Hematopoietic multipotent progenitor cell (in vitro differentiated cells): ENCODE data around the gene AMBRA1. TPM values are rescaled to one million over a fixed set of nuclear protein-coding genes. Genes with fewer than 3 reads are reported as not detected.
A peak's percentile ranks its signal among the peaks of the same experiment; 100 is the strongest.
"Not testable (repeated sequence)": the region's sequence is repeated elsewhere in the genome, so short reads cannot be mapped to it uniquely, and the experiment has no call there.

Source experiments
- DNase-seq, 3 donors: peaks; one replicate each; pipeline ENCODE4 v3.0.0-alpha.2; 2011 to 2015; ENCODE audit warnings: low read depth in 2 of 3, low spot score in 2 of 3
- total RNA-seq: library from RNA; depleted of rRNA; stranded (reverse); fragments of >200 nt; gene quantifications from one replicate; pipeline ENCODE4 v1.2.3, GENCODE V29; 2012

Gene AMBRA1
- total RNA-seq, 1 donor: 53.9 TPM

DNA sequence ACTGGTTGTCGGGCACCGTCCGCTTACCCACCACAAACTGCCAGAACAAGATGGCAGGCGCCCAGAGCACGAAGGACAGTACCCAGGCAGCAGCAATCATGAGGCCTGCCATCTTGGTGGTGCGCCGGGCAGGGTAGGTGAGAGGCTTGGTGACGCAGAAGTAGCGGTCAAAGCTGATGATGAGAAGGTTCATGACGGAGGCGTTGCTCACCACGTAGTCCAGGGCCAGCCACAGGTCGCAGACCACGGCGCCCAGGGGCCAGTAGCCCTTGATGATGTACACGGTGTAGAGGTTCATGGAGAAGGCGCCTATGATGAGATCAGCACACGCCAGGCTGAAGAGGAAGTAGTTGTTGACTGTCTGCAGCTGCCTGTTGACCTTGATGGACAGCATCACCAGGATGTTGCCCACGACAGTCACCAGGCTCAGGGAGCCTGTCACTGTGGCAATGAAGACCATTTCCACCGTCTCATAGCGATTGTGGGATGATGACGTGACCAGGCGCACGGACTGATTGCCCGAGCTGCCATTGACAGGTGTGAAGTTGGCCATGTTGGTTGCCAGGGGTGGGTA, 207.7 kb downstream of the AMBRA1 start:
- DNase-seq: no peak

DNA sequence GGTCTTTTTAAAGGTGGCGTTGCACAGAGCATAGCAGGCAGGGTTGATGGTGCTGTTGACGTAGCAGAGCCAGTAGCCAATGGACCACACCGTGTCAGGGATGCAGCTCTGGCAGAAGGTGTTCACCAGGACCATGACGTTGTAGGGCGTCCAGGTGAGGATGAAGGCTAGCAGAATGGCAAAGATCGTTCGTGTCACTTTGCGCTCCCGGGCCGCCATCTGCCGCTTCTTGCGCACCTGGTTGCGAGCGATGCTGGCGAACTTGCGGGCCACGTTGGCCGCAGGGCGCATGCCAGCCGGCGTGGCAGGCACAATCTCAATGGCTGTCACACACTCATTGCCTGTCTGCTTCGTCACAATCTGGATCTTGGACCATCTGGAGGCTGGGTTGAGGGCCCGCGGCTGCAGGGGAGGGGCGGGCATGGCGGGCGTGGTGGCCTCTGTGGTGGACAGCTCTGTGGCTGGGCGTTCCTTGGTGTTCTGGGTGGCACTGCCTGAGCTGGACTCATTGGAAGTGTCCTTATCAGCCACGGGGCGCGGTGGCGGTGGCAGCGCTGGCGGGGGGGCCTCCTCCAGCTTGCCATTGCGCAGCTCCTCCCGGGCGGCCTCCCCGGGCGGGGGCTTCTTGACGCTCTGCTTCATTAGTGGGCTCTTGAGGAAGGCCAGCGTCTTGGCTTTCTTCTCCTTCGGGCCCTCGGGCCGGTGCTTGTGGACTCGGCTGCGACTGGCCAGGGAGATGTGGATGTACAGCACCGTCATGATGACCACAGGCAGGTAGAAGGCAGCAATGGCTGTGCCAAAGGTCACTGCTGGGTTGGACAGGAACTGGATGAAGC, 208.4 kb downstream of the AMBRA1 start:
- no peak for DNase-seq

DNA sequence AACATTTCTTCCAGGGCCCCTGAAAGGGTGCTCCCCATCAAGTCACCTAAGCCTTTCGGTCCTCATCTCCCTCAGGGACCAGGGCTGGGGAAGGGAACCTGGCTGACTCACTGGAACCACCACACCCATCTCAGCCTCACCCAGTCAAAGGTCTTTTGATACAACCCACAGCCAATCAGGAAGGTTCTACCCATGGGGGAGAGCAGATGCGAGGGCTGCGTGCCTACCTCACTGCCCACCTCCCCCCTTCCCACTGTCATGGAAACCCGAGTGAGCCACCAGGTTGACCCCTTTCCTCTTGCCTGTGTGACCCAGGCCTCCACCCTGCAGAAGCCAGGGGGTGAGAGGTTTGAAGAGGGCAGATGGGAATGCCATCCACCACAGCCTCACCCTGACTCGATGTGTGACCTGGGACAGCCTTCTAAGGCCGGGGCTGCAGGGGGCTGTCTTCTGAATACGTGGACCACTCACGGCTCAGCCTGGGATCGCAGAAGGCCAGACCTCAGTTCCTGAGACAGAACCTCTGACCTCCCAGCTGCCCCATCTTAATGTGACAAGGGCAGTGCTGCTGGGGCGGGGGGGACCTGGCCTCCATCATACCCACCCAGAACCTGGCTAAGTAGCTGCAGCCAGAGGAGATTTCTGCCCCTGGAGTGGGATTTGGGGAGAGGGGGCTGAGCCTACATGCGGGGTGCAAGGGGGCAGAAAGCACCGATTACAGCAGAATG, 209.7 kb downstream of the AMBRA1 start:
- DNase-seq: no peak

DNA sequence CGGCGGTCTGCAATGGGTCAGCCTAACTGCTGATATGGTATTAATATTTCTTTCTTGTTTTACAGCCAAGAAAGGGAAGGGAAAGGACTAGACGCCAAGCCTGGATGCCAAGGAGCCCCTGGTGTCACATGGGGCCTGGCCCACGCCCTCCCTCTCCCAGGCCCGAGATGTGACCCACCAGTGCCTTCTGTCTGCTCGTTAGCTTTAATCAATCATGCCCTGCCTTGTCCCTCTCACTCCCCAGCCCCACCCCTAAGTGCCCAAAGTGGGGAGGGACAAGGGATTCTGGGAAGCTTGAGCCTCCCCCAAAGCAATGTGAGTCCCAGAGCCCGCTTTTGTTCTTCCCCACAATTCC, 210.4 kb downstream of the AMBRA1 start:
- no peak for DNase-seq

DNA sequence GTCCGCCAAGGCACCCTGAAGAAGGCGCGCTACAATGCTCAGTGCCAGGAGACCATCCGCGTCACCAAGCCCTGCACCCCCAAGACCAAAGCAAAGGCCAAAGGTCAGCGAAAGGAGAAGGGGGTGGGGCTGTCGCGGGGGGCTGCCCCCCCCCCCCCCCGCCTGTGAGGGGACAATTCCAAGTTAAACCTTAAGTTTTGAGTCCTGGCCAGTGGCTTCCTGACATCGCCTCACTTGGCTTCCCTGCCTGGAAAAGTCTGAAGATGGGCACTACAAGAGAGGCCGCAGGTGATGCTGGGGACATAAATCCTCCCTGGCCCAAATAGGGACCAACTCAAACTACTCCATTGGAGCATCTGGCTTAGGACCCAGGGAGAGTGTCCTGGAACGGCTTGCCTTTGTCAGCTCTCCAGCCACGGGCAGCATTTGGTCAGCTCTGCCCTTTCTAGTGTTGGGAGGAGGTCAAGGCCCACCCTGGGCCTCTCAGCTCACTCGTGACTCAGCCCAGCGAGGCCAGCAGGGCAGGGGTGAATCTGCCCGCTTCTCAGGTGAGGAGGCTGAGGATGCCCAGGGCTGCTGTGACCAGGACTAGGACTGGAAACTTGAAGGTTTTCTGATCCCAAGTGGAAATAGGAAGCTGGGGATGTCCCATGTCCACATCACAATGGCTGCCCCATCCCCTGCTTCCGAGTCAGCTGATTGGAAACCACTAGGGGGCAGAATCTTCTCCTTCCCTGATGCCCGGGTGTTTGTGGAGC, 211.0 kb downstream of the AMBRA1 start:
- no peak for DNase-seq

DNA sequence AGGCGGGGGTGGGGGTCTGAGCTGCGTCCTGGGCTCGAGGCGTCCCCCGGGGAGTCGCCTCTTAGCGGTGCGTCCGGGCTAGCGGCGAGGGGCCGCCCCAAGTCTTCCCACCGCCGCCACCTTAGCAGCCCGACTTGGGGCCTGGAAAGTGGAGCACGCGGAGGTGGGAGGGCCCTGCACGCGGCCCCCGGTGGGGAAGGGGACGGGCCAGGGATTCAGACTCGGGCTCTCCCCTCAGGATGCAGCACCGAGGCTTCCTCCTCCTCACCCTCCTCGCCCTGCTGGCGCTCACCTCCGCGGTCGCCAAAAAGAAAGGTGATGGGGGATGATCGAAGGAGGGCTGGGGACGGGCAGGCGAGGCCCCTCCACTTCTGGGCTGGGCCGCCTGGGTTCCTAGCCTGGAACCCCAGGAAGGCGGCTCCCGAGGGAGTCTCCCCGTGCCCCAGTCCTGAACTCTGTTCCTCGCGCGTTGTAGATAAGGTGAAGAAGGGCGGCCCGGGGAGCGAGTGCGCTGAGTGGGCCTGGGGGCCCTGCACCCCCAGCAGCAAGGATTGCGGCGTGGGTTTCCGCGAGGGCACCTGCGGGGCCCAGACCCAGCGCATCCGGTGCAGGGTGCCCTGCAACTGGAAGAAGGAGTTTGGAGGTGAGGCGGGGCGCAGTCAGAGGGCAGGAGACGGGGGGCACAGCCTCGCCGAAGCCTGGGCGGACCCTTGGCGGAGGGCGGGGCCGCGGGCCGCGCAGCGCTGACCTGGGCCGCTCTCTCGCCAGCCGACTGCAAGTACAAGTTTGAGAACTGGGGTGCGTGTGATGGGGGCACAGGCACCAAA, 211.8 kb downstream of the AMBRA1 start:
- DNase-seq: no peak

DNA sequence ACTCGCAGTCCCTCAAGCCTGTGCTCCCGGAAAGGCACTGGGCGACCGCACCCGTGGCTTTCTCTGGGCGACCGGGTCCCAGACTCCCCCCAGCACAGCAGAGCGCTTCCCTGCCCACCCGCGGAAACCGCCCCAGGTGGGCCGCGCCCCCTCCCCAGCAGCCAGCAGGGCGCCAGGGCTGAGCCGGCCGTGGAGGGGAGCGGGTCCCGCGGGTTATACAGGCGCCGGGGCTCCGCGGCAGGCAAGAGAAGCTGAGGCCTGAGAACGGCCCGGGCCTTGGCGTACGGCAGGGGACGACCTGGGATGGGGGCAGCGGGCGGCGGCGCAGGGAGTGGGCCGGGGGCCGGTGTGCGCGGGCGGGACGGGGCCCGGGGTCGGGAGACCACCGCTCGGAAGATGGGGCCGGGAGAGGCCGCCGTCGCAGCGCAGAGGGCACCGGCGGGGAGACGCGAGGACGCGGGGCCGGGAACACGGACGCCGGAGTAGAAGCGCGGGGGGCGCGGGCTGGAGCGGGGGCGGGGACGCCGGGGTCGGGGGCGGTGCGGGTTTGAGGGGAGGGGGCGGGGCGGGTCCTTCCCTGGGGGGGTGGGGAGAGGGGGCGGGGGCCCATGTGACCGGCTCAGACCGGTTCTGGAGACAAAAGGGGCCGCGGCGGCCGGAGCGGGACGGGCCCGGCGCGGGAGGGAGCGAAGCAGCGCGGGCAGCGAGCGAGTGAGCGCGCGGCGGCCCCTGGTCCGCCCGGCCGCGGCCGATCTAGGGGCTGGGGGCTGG, 212.6 kb downstream of the AMBRA1 start, which contains the start of gene MDK:
TSS of gene MDK (plus strand) at position 622 of the 771 bp plus-strand sequence. CDS start 389 bp downstream, outside the sequence.
- no peak for DNase-seq

DNA sequence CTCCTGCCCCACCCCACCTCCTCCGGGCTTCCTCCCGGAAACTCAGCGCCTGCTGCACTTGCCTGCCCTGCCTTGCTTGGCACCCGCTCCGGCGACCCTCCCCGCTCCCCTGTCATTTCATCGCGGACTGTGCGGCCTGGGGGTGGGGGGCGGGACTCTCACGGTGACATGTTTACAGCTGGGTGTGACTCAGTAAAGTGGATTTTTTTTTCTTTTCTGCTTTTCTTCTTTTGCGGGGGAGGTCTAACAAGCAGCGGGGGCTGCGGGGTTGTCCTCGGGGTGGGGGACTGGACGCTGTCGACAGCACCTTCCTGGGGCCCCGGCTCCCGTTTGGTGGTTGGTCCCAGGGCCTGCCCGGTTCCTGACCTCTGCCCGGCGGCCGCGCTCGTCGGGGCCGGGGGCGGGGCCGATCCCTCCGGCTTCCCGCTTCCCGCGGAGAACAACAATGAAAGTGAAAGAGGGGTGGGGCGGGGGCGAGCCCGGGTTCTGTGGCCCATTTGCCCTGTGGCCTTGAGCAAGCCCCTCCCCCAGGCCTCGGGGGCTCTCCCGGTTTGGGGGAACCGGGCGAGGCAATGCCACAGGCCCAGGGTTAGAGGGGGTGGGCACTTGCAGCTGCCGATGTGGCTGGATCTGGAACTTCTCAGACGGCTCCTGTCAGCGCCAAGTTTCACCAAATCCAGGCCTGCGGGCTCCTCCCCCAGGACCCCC, 213.3 kb downstream of the AMBRA1 start:
- peak in 2 of 3 donors; percentile 84 to 86 for DNase-seq

DNA sequence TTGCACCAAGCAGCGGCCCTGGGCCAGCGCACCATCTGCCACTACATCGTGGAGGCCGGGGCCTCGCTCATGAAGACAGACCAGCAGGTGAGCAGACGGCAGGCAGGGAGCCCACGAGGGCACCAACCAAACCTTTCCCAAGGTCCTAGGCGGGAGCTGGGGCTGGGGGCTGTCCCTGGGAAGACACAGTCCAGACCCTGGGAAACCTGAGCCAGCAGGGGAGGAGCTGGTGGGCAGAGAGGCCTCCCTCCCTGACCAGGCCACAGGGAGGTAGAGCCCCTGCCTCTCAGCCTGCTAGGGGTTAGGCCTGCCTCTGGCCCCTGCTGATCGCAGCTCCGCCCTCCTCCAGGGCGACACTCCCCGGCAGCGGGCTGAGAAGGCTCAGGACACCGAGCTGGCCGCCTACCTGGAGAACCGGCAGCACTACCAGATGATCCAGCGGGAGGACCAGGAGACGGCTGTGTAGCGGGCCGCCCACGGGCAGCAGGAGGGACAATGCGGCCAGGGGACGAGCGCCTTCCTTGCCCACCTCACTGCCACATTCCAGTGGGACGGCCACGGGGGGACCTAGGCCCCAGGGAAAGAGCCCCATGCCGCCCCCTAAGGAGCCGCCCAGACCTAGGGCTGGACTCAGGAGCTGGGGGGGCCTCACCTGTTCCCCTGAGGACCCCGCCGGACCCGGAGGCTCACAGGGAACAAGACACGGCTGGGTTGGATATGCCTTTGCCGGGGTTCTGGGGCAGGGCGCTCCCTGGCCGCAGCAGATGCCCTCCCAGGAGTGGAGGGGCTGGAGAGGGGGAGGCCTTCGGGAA, 214.1 kb downstream of the AMBRA1 start:
- not testable (repeated sequence) for DNase-seq

DNA sequence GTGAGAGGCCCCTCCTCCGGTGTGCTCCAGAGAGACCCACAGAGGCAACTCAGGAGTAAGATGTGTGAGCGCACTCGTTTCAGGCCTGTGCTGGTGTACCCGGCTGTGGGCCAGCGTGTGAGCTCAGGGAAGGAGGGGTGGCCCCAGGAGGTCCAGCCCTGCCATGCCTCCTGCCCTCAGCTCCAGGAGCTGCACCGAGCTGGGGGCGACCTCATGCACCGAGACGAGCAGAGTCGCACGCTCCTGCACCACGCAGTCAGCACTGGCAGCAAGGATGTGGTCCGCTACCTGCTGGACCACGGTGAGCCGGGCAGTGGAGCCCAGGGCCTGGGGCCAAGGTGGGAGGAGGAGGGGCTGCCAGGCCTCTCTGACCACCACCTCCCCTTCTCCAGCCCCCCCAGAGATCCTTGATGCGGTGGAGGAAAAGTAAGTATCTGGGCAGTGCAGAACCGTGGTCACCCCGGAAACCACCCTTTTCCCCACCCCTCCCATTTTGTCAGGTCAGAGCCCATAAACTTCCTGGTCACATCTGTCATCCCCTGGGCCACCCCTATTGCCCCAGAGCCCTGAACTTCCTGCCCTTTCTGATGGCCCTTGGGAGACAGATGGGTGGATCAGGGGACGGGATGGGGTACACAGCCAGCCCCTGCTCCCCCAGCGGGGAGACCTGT, 214.9 kb downstream of the AMBRA1 start:
- no peak for DNase-seq

DNA sequence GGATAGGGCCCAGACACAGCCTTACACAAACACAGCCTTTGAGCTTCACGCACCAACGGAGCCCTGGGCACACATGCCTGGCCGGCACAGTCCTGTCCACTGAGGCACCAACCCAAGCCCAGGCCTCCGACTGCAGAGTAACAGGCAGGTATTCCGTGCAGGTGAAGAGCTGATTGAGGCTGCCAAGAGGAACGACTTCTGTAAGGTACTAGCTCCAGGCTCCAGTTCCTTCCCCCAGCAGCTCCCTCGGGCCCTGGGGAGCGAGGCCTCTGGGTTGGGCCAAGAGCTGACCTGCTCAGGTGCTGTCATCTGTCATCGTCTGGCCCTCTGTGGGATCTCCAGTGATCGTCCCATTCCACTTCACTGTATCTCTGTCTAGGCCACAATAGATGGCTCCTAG, 215.5 kb downstream of the AMBRA1 start:
- DNase-seq: no peak

DNA sequence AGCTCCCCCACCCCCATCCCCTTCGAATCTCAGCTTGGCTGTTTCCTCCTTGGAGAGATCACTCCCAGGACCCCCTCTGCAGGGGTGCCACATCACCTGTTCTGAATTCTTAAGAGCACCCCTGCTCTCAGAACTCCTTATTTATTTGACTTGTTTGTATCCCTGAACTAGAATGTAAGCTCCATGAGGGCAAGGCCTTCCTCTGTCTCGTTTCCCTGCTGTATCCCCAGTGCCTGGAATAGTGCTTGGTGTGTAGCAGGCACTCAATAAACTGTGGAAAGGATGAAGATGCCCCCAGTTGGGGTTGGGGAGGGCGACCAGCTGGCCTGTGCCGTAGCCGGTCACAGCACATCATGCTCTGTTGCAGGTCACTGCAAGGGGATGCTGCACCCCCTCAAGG, 216.0 kb downstream of the AMBRA1 start:
- DNase-seq: no peak

DNA sequence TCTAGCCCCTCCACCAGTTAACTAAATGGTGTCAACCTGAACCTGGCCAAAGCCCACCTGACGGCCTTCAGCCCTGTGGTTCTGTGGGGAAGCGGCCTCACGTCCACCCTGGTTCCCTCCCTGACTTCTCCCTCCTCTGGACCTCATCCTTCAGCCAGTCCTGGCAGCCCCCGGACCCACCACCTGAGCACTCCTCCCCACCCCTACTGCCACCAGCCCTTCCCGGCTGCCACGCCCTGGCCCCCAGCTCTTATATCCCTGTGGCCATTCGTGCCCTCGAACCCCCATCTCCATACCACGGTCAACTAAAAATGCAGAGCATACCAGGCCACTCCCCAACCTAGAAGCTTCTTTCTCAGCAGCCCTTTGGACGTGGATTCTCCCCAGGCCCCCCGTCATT, 216.5 kb downstream of the AMBRA1 start:
- DNase-seq: no peak

DNA sequence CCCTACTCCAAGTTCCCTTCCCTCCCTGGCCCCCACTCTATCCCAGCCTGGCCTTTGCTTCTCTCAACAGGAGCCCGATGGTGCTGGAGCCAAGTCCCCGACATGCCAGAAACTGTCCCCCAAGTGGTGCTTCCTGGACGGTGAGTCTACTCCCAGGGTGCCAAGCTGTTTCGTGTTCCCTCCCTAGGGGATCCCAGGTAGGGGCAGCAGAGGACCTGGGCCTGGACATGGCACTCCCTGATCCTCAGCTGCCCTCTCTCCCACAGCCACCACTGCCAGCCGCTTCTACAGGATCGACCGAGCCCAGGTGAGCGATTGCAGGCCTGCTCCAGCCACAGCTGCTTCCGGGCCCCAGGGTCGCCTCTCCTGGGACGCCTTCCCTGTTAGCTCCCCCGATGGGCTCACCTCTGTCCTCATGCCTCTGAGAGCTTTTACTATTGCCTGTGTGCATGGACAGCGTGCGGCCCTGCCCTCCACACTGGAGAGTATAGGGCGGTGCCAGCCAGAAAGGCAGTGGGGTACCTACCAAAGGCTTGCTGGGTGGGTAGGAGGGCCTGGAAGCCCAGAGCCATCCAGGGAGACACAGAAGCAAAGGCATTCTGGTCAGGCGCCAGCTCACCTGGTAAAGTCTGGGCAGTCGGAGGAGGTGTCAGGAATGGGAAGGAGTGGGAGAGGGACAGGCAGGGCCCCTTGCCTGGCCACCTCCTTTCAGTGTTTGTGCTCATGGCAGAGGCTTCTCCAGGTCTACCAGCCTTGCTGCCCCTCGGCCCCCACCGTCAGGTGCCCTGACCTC, 217.4 kb downstream of the AMBRA1 start:
- no peak for DNase-seq

DNA sequence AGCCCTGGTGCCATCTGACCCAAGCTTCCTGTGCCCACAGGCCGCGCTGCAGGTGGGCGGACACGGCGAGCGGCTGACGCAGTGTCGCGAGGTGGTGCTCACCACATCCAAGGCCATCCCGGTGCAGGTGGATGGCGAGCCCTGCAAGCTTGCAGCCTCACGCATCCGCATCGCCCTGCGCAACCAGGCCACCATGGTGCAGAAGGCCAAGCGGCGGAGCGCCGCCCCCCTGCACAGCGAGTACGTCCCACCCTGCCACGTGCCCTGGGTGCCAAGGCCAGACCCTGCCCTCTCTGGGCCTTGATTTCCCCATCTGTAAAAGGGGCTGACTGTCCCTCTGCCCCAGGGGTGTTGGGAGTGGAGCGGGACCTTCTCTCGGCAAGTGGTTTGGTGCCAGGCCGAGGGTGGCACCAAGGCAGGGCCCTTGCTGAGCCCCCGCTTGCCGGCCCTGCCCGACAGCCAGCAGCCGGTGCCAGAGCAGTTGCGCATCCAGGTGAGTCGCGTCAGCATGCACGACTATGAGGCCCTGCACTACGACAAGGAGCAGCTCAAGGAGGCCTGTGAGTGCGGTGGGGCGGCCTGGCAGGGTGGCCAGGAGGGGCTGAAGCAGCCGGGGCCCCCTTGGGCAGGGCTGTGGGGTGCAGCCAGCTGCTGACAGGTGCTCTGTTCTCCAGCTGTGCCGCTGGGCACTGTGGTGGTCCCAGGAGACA, 218.3 kb downstream of the AMBRA1 start:
- no peak for DNase-seq

DNA sequence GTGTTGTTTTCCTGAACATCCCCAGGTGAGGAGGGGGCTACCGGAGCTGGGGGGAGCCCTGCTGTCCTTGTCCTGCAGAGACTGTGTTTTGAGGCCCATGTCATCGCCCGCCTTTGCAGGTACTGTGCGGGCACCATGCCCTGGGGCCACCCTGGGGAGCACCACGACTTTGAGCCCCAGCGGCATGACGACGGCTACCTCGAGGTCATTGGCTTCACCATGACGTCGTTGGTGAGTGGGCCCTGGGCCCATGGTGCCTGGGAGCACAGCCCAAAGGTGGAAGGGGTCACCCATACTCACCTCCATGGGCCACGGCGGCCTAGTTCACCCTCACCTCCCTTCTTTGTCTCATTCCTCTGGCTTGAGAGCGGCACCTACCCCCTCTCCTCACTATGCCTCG, 219.0 kb downstream of the AMBRA1 start:
- DNase-seq: no peak
